Osteocyte (in vitro differentiated cells): Measurements from ENCODE around the gene TRNT1. TPM values are rescaled to one million over a fixed set of nuclear protein-coding genes. Genes with fewer than 3 reads are reported as not detected.

Source experiments
- DNase-seq: peaks from one replicate; pipeline ENCODE4 v3.0.0; 2021; ENCODE audit warnings: mixed read lengths; ENCODE audit not compliant: unreplicated experiment; ENCODE audit errors: extremely low spot score
- H3K27ac Mint-ChIP-seq: one replicate; pipeline ENCODE4 v1.8.0; 2021; ENCODE audit warnings: mild to moderate bottlenecking, mixed read lengths; ENCODE audit not compliant: unreplicated experiment
- H3K27me3 Mint-ChIP-seq: one replicate; pipeline ENCODE4 v1.8.0; 2021; ENCODE audit warnings: mixed read lengths; ENCODE audit not compliant: unreplicated experiment
- H3K36me3 Mint-ChIP-seq: one replicate; pipeline ENCODE4 v1.8.0; 2021; ENCODE audit warnings: mixed read lengths; ENCODE audit not compliant: unreplicated experiment
- H3K4me1 Mint-ChIP-seq: one replicate; pipeline ENCODE4 v1.8.0; 2021; ENCODE audit warnings: mixed read lengths; ENCODE audit not compliant: unreplicated experiment
- H3K4me3 Mint-ChIP-seq: one replicate; pipeline ENCODE4 v1.8.0; 2021; ENCODE audit warnings: mild to moderate bottlenecking, moderate library complexity, mixed read lengths; ENCODE audit not compliant: unreplicated experiment
- H3K9me3 Mint-ChIP-seq: one replicate; pipeline ENCODE4 v1.8.0; 2021; ENCODE audit warnings: mixed read lengths; ENCODE audit not compliant: unreplicated experiment
- CTCF ChIP-seq: fragments of 200-600 bp; sonication (generic); IDR thresholded peaks from 2 replicates; pipeline ENCODE4 v1.5.0; 2021; ENCODE audit warnings: antibody characterized with exemption, mild to moderate bottlenecking, moderate library complexity
- total RNA-seq: library from RNA; stranded (reverse); gene quantifications from 2 replicates; pipeline ENCODE4 v1.2.1, GENCODE V29; 2021

The TRNT1 gene
- total RNA-seq, 1 donor from 2014 or later = 38.4 TPM

GRCh38 chr3:3105815-3106214 is 20.9 kb upstream of the TRNT1 start:
- H3K36me3 Mint-ChIP-seq = no peaks in the 10 kb centered on the region
- H3K4me3 Mint-ChIP-seq = no peak overlapping the region
- DNase-seq = no peak
- H3K27me3 Mint-ChIP-seq = peaks cover 22% of the 10 kb centered on the region
- H3K27ac Mint-ChIP-seq = no peak overlapping the region
- no peaks in the 10 kb centered on the region for H3K9me3 Mint-ChIP-seq
- H3K4me1 Mint-ChIP-seq = no peaks in the 10 kb centered on the region
- no peak for TF ChIP-seq CTCF

- no peak for DNase-seq
- Mint-ChIP-seq H3K4me1 (no peaks in the 10 kb centered on the region), H3K27ac (no peak overlapping the region), H3K9me3 (no peaks in the 10 kb centered on the region), H3K4me3 (no peak overlapping the region), H3K27me3 (peaks cover 24% of the 10 kb centered on the region), H3K36me3 (no peaks in the 10 kb centered on the region)
- TF ChIP-seq CTCF = no peak
These were observed 19.6 kb upstream of the TRNT1 start for GRCh38 chr3:3107181-3107580.

GRCh38 chr3:3107858-3108257 is 18.9 kb upstream of the TRNT1 start:
- H3K36me3 Mint-ChIP-seq = no peaks in the 10 kb centered on the region

GRCh38 chr3:3109407-3110298 is 17.1 kb upstream of the TRNT1 start:
- Mint-ChIP-seq H3K36me3 (no peaks in the 10 kb centered on the region), H3K27ac (no peak overlapping the region), H3K9me3 (no peaks in the 10 kb centered on the region), H3K4me3 (no peak overlapping the region), H3K4me1 (no peaks in the 10 kb centered on the region), H3K27me3 (peaks cover 26% of the 10 kb centered on the region)
- no peak for TF ChIP-seq CTCF
- DNase-seq = no peak

More at GRCh38 chr3:3107858-3108257, 18.9 kb upstream of the TRNT1 start:
- Mint-ChIP-seq H3K4me1 (no peaks in the 10 kb centered on the region), H3K4me3 (no peak overlapping the region), H3K9me3 (no peaks in the 10 kb centered on the region), H3K27me3 (peaks cover 24% of the 10 kb centered on the region), H3K27ac (no peak overlapping the region)
- DNase-seq = no peak
- no peak for TF ChIP-seq CTCF

- no peak for TF ChIP-seq CTCF
- Mint-ChIP-seq H3K9me3 (no peaks in the 10 kb centered on the region), H3K4me1 (no peaks in the 10 kb centered on the region), H3K4me3 (no peak within 1 kb of the TSS), H3K27ac (no peak within 1 kb of the TSS), H3K36me3 (no peaks in the 10 kb centered on the region), H3K27me3 (peaks cover 30% of the 10 kb centered on the region)
- no peak for DNase-seq
These were observed 16.5 kb upstream of the TRNT1 start, which contains the start of gene IL5RA for GRCh38 chr3:3110299-3110630. Gene IL5RA, minus strand, starts transcription at chr3:3110374. Its CDS starts 5,390 bp downstream, at chr3:3104984.
